ENCODE results near the gene CSRP1.
A peak's percentile ranks its signal among the peaks of the same experiment; 100 is the strongest.
"Not testable (repeated sequence)": the region's sequence is repeated elsewhere in the genome, so short reads cannot be mapped to it uniquely, and the experiment has no call there.

CSRP1 gene

GRCh38 chr1:201497935-201498509, 8.9 kb downstream of the CSRP1 start:
- no peak for DNase-seq (ENCODE audit: low read depth in 3 of 3, low spot score in 1 of 3)

DNA sequence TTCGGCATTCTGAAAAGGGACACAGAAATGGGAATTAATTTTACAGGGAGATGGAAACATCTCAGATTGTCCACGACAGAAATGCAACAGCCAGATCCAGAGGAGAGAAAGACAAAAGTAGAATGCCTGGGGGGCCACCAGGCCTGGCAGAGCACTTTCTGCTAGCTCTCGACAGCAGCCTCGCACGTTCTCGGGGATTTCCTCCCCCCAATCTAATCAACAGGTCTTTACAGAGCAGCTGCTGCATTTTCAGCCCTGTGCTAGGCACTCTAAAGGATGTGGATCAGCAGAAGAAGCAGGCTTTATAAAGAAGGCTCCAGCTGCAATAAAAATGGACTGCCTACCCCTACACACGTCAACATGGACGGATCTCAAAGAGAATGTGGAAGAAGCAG, 10.6 kb downstream of the CSRP1 start:
- no peak for DNase-seq (ENCODE audit: low read depth in 3 of 3, low spot score in 1 of 3)

GRCh38 chr1:201495551-201496295, 11.2 kb downstream of the CSRP1 start:
- DNase-seq (ENCODE audit: low read depth in 3 of 3, low spot score in 1 of 3), result no peak

DNA sequence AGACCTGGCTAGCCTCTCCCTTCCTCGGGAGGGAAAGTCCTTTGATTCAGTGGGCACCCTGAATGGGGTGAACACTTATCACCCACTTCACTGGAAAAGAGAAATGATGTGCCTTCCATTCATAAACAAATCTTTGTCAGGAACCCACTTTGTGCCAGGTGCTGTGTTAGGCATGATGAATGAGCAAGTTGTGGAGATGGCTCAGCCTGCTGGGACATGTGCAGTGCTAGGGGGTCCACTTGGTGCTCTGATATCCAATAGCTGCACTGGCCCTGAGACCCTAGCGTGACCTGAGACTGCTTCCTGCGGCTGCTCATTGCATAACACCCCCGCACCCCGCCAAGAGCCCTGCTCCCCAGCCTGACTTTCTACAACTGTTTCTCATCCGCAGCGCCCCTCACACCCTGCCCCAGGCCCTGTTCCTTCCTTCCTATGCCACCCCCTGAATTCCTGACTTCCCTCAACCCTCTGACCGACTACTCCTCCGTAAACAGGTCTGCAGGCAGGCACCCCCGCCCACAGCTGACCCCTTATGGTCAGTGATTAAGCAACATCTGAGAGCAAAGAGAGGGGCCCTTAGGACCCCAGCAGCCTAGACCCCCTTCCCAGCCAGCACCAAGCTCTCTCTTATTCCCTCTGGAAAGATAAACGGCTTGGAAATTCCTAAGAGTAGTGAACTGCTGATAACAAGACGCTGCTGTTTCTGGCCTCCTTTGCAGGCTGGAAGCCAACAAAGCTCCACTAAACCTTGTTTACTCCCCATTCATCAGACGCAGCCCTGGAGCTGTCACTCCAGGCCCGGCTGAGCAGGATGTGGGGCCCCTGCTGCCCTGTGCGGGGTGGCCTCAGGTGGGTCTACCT, 12.9 kb downstream of the CSRP1 start:
- DNase-seq (ENCODE audit: low read depth in 3 of 3, low spot score in 1 of 3), result no peak

- not testable (repeated sequence) for DNase-seq (ENCODE audit: low read depth in 3 of 3, low spot score in 1 of 3)
Observed at GRCh38 chr1:201493026-201493656, 13.8 kb downstream of the CSRP1 start.

GRCh38 chr1:201491896-201492511, 14.9 kb downstream of the CSRP1 start:
- no peak for DNase-seq (ENCODE audit: low read depth in 3 of 3, low spot score in 1 of 3)

DNA sequence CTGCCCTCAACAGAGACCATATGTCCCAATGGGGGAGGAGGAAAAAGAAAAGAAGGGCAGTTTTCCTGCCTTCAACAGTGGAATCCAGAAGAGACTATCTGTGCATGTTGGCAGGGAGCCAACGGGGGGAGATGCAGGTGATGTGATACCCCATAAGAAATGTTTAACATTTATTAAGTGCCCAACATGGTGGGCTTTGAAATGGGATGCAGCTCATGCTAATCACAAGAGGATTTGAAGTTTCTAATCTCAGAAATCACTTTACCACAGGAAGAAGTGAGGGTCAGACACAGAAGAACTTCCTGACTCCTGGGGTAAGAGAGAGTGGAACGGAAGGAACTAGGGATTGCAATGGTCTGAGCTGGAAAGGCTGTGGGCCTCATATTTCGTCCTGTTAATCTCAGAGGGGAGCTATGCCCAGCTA, 16.2 kb downstream of the CSRP1 start:
- no peak for DNase-seq (ENCODE audit: low read depth in 3 of 3, low spot score in 1 of 3)

- DNase-seq (ENCODE audit: low read depth in 3 of 3, low spot score in 1 of 3), result no peak
Observed at GRCh38 chr1:201489643-201490261, 17.2 kb downstream of the CSRP1 start.

GRCh38 chr1:201488830-201489589, 17.9 kb downstream of the CSRP1 start:
- DNase-seq (ENCODE audit: low read depth in 3 of 3, low spot score in 1 of 3), result no peak

GRCh38 chr1:201487742-201488141, 19.2 kb downstream of the CSRP1 start:
- DNase-seq (ENCODE audit: low read depth in 3 of 3, low spot score in 1 of 3), result no peak

GRCh38 chr1:201486187-201486586, 20.7 kb downstream of the CSRP1 start:
- DNase-seq (ENCODE audit: low read depth in 3 of 3, low spot score in 1 of 3), result no peak

GRCh38 chr1:201485184-201485774, 21.6 kb downstream of the CSRP1 start:
- DNase-seq (ENCODE audit: low read depth in 3 of 3, low spot score in 1 of 3), result no peak

DNA sequence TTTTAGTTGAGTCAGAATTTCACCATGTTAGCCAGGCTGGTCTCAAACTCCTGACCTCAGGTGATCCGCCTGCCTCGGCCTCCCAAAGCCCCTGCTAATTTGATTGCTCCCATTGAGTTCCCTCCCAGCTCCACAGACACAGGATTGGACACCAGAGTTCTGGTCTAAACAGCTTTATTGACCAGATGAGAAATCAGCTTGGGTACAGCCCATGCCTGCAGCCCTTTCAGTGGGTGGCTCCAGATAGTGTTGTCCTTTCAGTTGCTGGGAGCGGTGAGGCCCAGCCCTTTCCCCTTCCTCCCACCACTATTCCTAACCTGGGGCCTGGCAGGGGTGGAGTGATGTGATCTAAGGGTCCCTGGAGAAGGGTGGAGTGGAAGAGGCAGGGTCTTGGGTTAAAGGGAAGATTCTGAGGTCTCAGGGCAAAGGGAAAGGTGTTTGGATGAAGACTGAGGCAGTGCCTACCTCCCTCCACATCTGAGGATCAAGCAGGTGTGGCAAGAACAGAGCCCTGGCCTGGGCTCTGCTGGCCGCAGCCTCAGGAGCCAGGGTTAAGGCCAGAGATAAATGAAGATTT, 23.5 kb downstream of the CSRP1 start:
- no peak for DNase-seq (ENCODE audit: low read depth in 3 of 3, low spot score in 1 of 3)

DNA sequence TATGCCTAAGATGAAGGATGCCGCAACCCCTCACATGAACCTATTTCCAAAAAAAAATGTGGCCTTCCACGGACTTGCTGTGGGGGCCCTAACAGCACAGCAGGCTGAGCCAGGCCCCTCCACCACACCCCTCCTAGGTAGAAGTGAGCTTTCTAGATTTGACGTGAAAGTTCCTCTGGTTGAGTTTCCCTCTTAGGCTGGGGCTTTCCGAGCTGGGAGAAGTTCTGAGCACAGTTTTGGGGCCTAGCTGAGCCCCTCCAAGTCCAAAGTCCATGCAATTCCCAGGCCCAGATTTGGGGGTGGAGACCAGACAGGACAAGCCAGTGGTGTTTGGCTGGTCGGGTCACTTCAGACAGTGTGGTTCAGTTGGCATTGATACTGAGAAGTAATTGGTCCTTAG, 24.2 kb downstream of the CSRP1 start:
- DNase-seq (ENCODE audit: low read depth in 3 of 3, low spot score in 1 of 3), result no peak

GRCh38 chr1:201481761-201482493, 25.0 kb downstream of the CSRP1 start:
- peak; percentile 43 to 68 (median 61) for DNase-seq (ENCODE audit: low read depth in 3 of 3, low spot score in 1 of 3)

DNA sequence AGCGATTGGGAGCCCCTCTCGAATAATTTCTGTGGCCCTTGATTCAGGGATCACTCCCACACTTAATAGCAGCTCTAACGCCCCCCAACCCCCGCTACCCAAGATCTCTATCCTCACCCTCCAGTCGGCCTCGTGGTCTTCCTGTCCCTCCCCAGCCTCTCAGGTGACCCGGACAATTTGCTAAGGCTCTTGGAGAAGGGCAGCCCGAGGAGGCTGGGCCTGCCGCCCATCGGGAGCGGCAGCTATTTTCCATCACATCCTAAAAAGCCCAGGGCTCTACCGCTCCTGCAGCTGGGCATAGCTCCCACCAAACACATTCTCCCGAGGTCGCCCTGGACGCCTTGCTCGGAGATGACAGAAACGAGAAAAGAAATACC, 25.9 kb downstream of the CSRP1 start:
- no peak for DNase-seq (ENCODE audit: low read depth in 3 of 3, low spot score in 1 of 3)

DNA sequence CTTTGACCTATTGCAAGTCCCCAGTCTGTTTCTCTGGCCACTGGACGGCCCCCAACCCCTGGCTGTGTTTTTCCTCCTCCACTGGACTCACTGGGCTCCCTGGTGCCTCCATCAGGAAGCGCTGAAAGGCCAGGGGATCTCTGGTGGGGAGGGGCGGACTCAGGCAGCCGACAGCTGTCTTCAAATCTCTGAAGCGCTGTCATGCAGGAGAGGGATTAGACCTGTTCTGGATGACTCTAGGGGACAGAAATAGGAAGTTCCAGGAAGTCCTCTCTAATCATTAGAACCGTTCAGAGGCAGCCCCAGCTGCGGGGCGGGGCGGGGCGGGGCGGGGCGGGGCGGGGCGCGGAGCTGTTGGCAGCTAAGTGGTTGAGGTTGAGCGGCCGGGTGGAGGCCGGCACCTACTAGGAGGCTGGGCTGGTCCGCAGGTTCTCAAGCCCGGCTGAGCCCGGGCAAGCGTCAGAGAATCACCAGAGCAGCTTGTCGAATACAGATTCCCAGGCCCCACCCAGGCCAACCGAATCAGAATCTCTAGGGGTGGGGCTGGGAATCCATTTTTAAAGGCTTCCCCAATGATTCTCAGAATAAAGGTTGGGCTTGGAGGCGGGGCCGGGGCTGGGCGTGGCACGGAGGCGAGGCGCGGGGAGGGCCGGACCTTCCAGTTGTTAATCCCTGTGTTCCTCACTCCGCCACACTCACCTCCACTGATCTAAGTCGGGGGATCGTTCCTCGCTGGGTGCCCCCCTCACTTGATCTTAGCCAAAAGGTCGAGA, 26.5 kb downstream of the CSRP1 start:
- peak in 1 of 3 donors; percentile 41 for DNase-seq (ENCODE audit: low read depth in 3 of 3, low spot score in 1 of 3)
